Thymus (tissue), 11 donors: ENCODE measurements around the gene TGFBRAP1. TPM values are rescaled to one million over a fixed set of nuclear protein-coding genes. Genes with fewer than 3 reads are reported as not detected.

Experiments
- DNase-seq, 9 donors: peaks; one replicate each; pipeline ENCODE4 v3.0.0-alpha.2; 2013; ENCODE audit warnings: low spot score in 9 of 9, low read depth in 6 of 9, missing footprints in 1 of 9
- H3K27ac ChIP-seq, 2 donors: one replicate each; pipeline ENCODE4 v1.5.1; 2013; ENCODE audit warnings: control low read depth in 1 of 2, low read depth in 1 of 2, low read length in 1 of 2, mild to moderate bottlenecking in 1 of 2, moderate library complexity in 1 of 2
- H3K27me3 ChIP-seq, 2 donors: one replicate each; pipeline ENCODE4 v1.5.1; 2013; ENCODE audit warnings: low read length in 1 of 2; ENCODE audit not compliant: control insufficient read depth in 2 of 2, insufficient read depth in 1 of 2
- H3K36me3 ChIP-seq, 2 donors: one replicate each; pipeline ENCODE4 v1.5.1; 2013; ENCODE audit warnings: low read length in 1 of 2, mild to moderate bottlenecking in 1 of 2, moderate library complexity in 1 of 2; ENCODE audit not compliant: control insufficient read depth in 2 of 2, insufficient read depth in 2 of 2
- H3K4me1 ChIP-seq, 2 donors: one replicate each; pipeline ENCODE4 v1.5.1; 2013; ENCODE audit warnings: low read length in 2 of 2; ENCODE audit not compliant: control insufficient read depth in 2 of 2, insufficient read depth in 2 of 2
- H3K4me3 ChIP-seq, 2 donors: one replicate each; pipeline ENCODE4 v1.5.1; 2013; ENCODE audit warnings: low read length in 2 of 2, control low read depth in 1 of 2, mild to moderate bottlenecking in 1 of 2
- H3K9me3 ChIP-seq, 2 donors: one replicate each; pipeline ENCODE4 v1.5.1; 2013; ENCODE audit warnings: low read length in 1 of 2, mild to moderate bottlenecking in 1 of 2; ENCODE audit not compliant: control insufficient read depth in 2 of 2, insufficient read depth in 1 of 2
- WGBS: extraction: QIAGEN DNeasy Blood & Tissue Kit; methylation state at CpG from one replicate; pipeline ENCODE4 v1.1.7; 2013; 5-methylcytosine and 5-hydroxymethylcytosine counted together
- polyA plus RNA-seq: library from polyadenylated mRNA; stranded (reverse); fragments of 200-250 nt; gene quantifications from one replicate; pipeline ENCODE4 v1.2.3, GENCODE V29; 2013
- total RNA-seq: library from RNA; stranded (reverse); fragments of 120-200 nt; gene quantifications from one replicate; pipeline ENCODE4 v1.2.4, GENCODE V29; 2013
- donor health status: healthy.

The TGFBRAP1 gene
- total and polyA plus RNA-seq, 2 donors: 6.1 to 7.3 TPM

GRCh38 chr2:105243961-105244360, 85.6 kb downstream of the TGFBRAP1 start:
- Histone ChIP-seq H3K27me3 (no peaks in the 10 kb centered on the region), H3K9me3 (peaks cover 0 to 3% of the 10 kb centered on the region in 2 donors), H3K27ac (no peak overlapping the region), H3K4me3 (no peak overlapping the region), H3K4me1 (no peaks in the 10 kb centered on the region), H3K36me3 (no peaks in the 10 kb centered on the region)
- DNase-seq: no peak
- 88% methylated on average over 5 of the region's 5 CpGs for WGBS

GRCh38 chr2:105242286-105242993, 87.1 kb downstream of the TGFBRAP1 start:
- H3K27me3 ChIP-seq: peaks cover 0 to 4% of the 10 kb centered on the region in 2 donors
- no peaks in the 10 kb centered on the region for H3K36me3 ChIP-seq
- no peaks in the 10 kb centered on the region for H3K9me3 ChIP-seq
- WGBS: 97% methylated on average over 50 of the region's 50 CpGs
- H3K4me3 ChIP-seq: no peak overlapping the region
- H3K27ac ChIP-seq: no peak overlapping the region
- no peaks in the 10 kb centered on the region for H3K4me1 ChIP-seq
- no peak for DNase-seq

- 96% methylated on average over 10 of the region's 10 CpGs for WGBS
- no peaks in the 10 kb centered on the region for H3K9me3 ChIP-seq
- H3K36me3 ChIP-seq: no peaks in the 10 kb centered on the region
- DNase-seq: no peak
- no peaks in the 10 kb centered on the region for H3K4me1 ChIP-seq
- no peak within 1 kb of the TSS for H3K27ac ChIP-seq
- no peak within 1 kb of the TSS for H3K4me3 ChIP-seq
- H3K27me3 ChIP-seq: peaks cover 0 to 13% of the 10 kb centered on the region in 2 donors
These were observed 88.1 kb downstream of the TGFBRAP1 start, which contains the start of gene GPR45 for GRCh38 chr2:105241443-105241842. Gene GPR45, plus strand, starts transcription at chr2:105241743. Its CDS starts 116 bp downstream, at chr2:105241859.

GRCh38 chr2:105239924-105240323, 89.6 kb downstream of the TGFBRAP1 start:
- no peaks in the 10 kb centered on the region for H3K36me3 ChIP-seq
- H3K27me3 ChIP-seq: peaks cover 0 to 13% of the 10 kb centered on the region in 2 donors
- DNase-seq: no peak
- no peaks in the 10 kb centered on the region for H3K9me3 ChIP-seq
- no peaks in the 10 kb centered on the region for H3K4me1 ChIP-seq
- no peak overlapping the region for H3K4me3 ChIP-seq
- H3K27ac ChIP-seq: no peak overlapping the region
- 95% methylated on average over 2 of the region's 2 CpGs for WGBS

- Histone ChIP-seq H3K4me3 (no peak overlapping the region), H3K4me1 (no peaks in the 10 kb centered on the region), H3K36me3 (no peaks in the 10 kb centered on the region), H3K9me3 (no peaks in the 10 kb centered on the region), H3K27me3 (peaks cover 0 to 13% of the 10 kb centered on the region in 2 donors), H3K27ac (no peak overlapping the region)
- no peak for DNase-seq
- WGBS: 91% methylated on average over 14 of the region's 14 CpGs
These were observed 90.8 kb downstream of the TGFBRAP1 start for GRCh38 chr2:105238664-105239240.

- Histone ChIP-seq H3K27me3 (peaks cover 0 to 13% of the 10 kb centered on the region in 2 donors), H3K27ac (no peak overlapping the region), H3K4me3 (no peak overlapping the region), H3K36me3 (no peaks in the 10 kb centered on the region), H3K4me1 (no peaks in the 10 kb centered on the region), H3K9me3 (no peaks in the 10 kb centered on the region)
- WGBS: 58% methylated on average over 41 of the region's 41 CpGs
- DNase-seq: no peak
These were observed 92.3 kb downstream of the TGFBRAP1 start for GRCh38 chr2:105237045-105237765.

- H3K36me3 ChIP-seq: no peaks in the 10 kb centered on the region
- H3K4me3 ChIP-seq: no peak overlapping the region
- H3K9me3 ChIP-seq: no peaks in the 10 kb centered on the region
- 42% methylated on average over 5 of the region's 5 CpGs for WGBS
- H3K27ac ChIP-seq: no peak overlapping the region
- H3K4me1 ChIP-seq: no peaks in the 10 kb centered on the region
- peak in 1 of 9 donors; percentile 5 for DNase-seq
- H3K27me3 ChIP-seq: peaks cover 0 to 13% of the 10 kb centered on the region in 2 donors
These were observed 93.5 kb downstream of the TGFBRAP1 start for GRCh38 chr2:105236060-105236424.

GRCh38 chr2:105235388-105236059, 94.0 kb downstream of the TGFBRAP1 start:
- Histone ChIP-seq H3K4me3 (no peak overlapping the region), H3K27ac (no peak overlapping the region), H3K36me3 (no peaks in the 10 kb centered on the region), H3K27me3 (peaks cover 0 to 13% of the 10 kb centered on the region in 2 donors), H3K9me3 (no peaks in the 10 kb centered on the region), H3K4me1 (no peaks in the 10 kb centered on the region)
- peak; percentile 11 to 77 (median 39) for DNase-seq
- WGBS: 9% methylated on average over 12 of the region's 12 CpGs

- H3K9me3 ChIP-seq: no peaks in the 10 kb centered on the region
- DNase-seq: no peak
- no peak overlapping the region for H3K27ac ChIP-seq
- no peak overlapping the region for H3K4me3 ChIP-seq
- H3K36me3 ChIP-seq: no peaks in the 10 kb centered on the region
- WGBS: 94% methylated on average over 3 of the region's 3 CpGs
- H3K4me1 ChIP-seq: no peaks in the 10 kb centered on the region
- peaks cover 0 to 2% of the 10 kb centered on the region in 2 donors for H3K27me3 ChIP-seq
These were observed 98.3 kb downstream of the TGFBRAP1 start for GRCh38 chr2:105231232-105231619.
